Middle frontal gyrus (tissue), 1 donor: Measurements from ENCODE around the gene HNRNPUL1.
"Not testable (repeated sequence)": the region's sequence is repeated elsewhere in the genome, so short reads cannot be mapped to it uniquely, and the experiment has no call there.

Experiments
- DNase-seq: peaks from one replicate; pipeline ENCODE4 v3.0.0-alpha.2; 2015; ENCODE audit warnings: low spot score; ENCODE audit errors: extremely low spot score

HNRNPUL1 gene

GRCh38 chr19:41263850-41264580 lies at the start of gene HNRNPUL1:
Gene HNRNPUL1, plus strand, starts transcription at chr19:41264372. Its CDS starts 132 bp downstream, at chr19:41264504.
- DNase-seq: peak; percentile 100

- DNase-seq: no peak
These were observed 46.4 kb upstream of the HNRNPUL1 start for GRCh38 chr19:41217741-41218140.

- no peak for DNase-seq
These were observed 45.9 kb upstream of the HNRNPUL1 start for GRCh38 chr19:41218249-41218614.

- DNase-seq: peak; percentile 13
These were observed 45.3 kb upstream of the HNRNPUL1 start, which contains the start of gene AXL for GRCh38 chr19:41218615-41219507. Gene AXL, plus strand, starts transcription at chr19:41219223. Its CDS starts 170 bp downstream, at chr19:41219393.

- DNase-seq: no peak
These were observed 44.1 kb upstream of the HNRNPUL1 start for GRCh38 chr19:41219924-41220567.

GRCh38 chr19:41220811-41221210 lies 43.4 kb upstream of the HNRNPUL1 start:
- DNase-seq: no peak

GRCh38 chr19:41221514-41222205 lies 42.5 kb upstream of the HNRNPUL1 start:
- DNase-seq: no peak

GRCh38 chr19:41222240-41222639 lies 41.9 kb upstream of the HNRNPUL1 start:
- DNase-seq: no peak

GRCh38 chr19:41223431-41224234 lies 40.5 kb upstream of the HNRNPUL1 start:
- no peak for DNase-seq

GRCh38 chr19:41224632-41225031 lies 39.5 kb upstream of the HNRNPUL1 start:
- DNase-seq: no peak

- DNase-seq: no peak
These were observed 38.7 kb upstream of the HNRNPUL1 start for GRCh38 chr19:41225238-41226052.

GRCh38 chr19:41226053-41226873 lies 37.9 kb upstream of the HNRNPUL1 start:
- DNase-seq: no peak

GRCh38 chr19:41226874-41227390 lies 37.2 kb upstream of the HNRNPUL1 start:
- no peak for DNase-seq

GRCh38 chr19:41228486-41228885 lies 35.7 kb upstream of the HNRNPUL1 start:
- DNase-seq: no peak

- DNase-seq: not testable (repeated sequence)
These were observed 34.8 kb upstream of the HNRNPUL1 start for GRCh38 chr19:41229338-41229737.

- no peak for DNase-seq
These were observed 33.9 kb upstream of the HNRNPUL1 start for GRCh38 chr19:41230067-41230857.

- DNase-seq: no peak
These were observed 31.5 kb upstream of the HNRNPUL1 start for GRCh38 chr19:41232686-41233085.
